Mesenchymal stem cell (in vitro differentiated cells and primary cell): ENCODE results near the gene PARD6B.

ENCODE experiments used
- DNase-seq: peaks from one replicate; pipeline ENCODE4 v3.0.0-alpha.2; 2013
- H2AFZ ChIP-seq: one replicate; pipeline ENCODE4 v1.6.1; 2013; ENCODE audit warnings: low read depth, mild to moderate bottlenecking, control low read depth, inconsistent platforms, low read length, moderate library complexity
- H2AK5ac ChIP-seq: 2 replicates; pipeline ENCODE4 v1.6.1; 2013; ENCODE audit warnings: low read length, moderate library complexity, mild to moderate bottlenecking, inconsistent platforms; ENCODE audit not compliant: severe bottlenecking
- H2BK120ac ChIP-seq: one replicate; pipeline ENCODE4 v1.6.1; 2013; ENCODE audit warnings: low read depth, mild to moderate bottlenecking, inconsistent platforms, low read length, moderate library complexity
- H2BK12ac ChIP-seq, 2 experiments: one replicate each; pipeline ENCODE4 v1.6.1; 2013; ENCODE audit warnings: inconsistent platforms in 2 of 2, low read length in 2 of 2, mild to moderate bottlenecking in 2 of 2, moderate library complexity in 2 of 2, control low read depth in 1 of 2
- H2BK15ac ChIP-seq: one replicate; pipeline ENCODE4 v1.6.1; 2013; ENCODE audit warnings: mild to moderate bottlenecking, low read depth, inconsistent platforms; ENCODE audit not compliant: poor library complexity, severe bottlenecking
- H2BK5ac ChIP-seq: 2 replicates; pipeline ENCODE4 v1.6.1; 2013; ENCODE audit warnings: low read depth, mild to moderate bottlenecking, low read length, control low read depth, inconsistent platforms; ENCODE audit not compliant: poor library complexity, severe bottlenecking
- H3K14ac ChIP-seq, 2 experiments: one replicate each; pipeline ENCODE4 v1.6.1; 2013; ENCODE audit warnings: inconsistent platforms in 2 of 2, low read length in 2 of 2, control low read depth in 1 of 2, mild to moderate bottlenecking in 1 of 2, moderate library complexity in 1 of 2
- H3K18ac ChIP-seq, 2 experiments: one replicate each; pipeline ENCODE4 v1.6.1; 2013; ENCODE audit warnings: inconsistent platforms in 2 of 2, low read length in 2 of 2, control low read depth in 1 of 2, low read depth in 1 of 2, mild to moderate bottlenecking in 1 of 2
- H3K23ac ChIP-seq, 2 experiments: one replicate each; pipeline ENCODE4 v1.6.1; 2013; ENCODE audit warnings: inconsistent platforms in 2 of 2, low read length in 2 of 2, mild to moderate bottlenecking in 2 of 2, moderate library complexity in 2 of 2, control low read depth in 1 of 2
- H3K27ac ChIP-seq: 2 replicates; pipeline ENCODE4 v1.5.1; 2013; ENCODE audit warnings: mild to moderate bottlenecking, moderate library complexity, low read length, control low read depth, inconsistent platforms; ENCODE audit not compliant: poor library complexity, severe bottlenecking
- H3K27me3 ChIP-seq, 2 experiments: 2 replicates each; pipeline versions ENCODE4 v1.6.1 to v1.7.0; 2013; ENCODE audit warnings: low read length in 2 of 2, mild to moderate bottlenecking in 2 of 2, moderate library complexity in 2 of 2, control low read depth in 1 of 2, inconsistent platforms in 1 of 2; ENCODE audit not compliant: control insufficient read depth in 1 of 2, insufficient read depth in 1 of 2
- H3K36me3 ChIP-seq, 2 experiments: 2 replicates each; pipeline versions ENCODE4 v1.6.1 to v1.7.0; 2013; ENCODE audit warnings: low read length in 2 of 2, control low read depth in 1 of 2, inconsistent platforms in 1 of 2, low read depth in 1 of 2, mild to moderate bottlenecking in 1 of 2; ENCODE audit not compliant: insufficient read depth in 2 of 2, control insufficient read depth in 1 of 2
- H3K4ac ChIP-seq, 2 experiments: one replicate each; pipeline ENCODE4 v1.6.1; 2013; ENCODE audit warnings: inconsistent platforms in 2 of 2, low read length in 2 of 2, mild to moderate bottlenecking in 2 of 2, moderate library complexity in 2 of 2, control low read depth in 1 of 2, low read depth in 1 of 2
- H3K4me1 ChIP-seq: 2 replicates; pipeline ENCODE4 v1.6.1; 2013; ENCODE audit warnings: low read depth, low read length, control low read depth; ENCODE audit not compliant: control insufficient read depth, insufficient read depth
- H3K4me2 ChIP-seq: 2 replicates; pipeline ENCODE4 v1.6.1; 2013; ENCODE audit warnings: low read length, mild to moderate bottlenecking, inconsistent platforms; ENCODE audit not compliant: poor library complexity, severe bottlenecking
- H3K4me3 ChIP-seq, 2 experiments: 2 replicates each; pipeline versions ENCODE4 v1.5.1 to v1.7.0; 2013; ENCODE audit warnings: low read length in 2 of 2, mild to moderate bottlenecking in 2 of 2, control low read depth in 1 of 2, low read depth in 1 of 2; ENCODE audit not compliant: insufficient read depth in 1 of 2
- H3K79me1 ChIP-seq: replicated peaks from 2 replicates; pipeline ENCODE4 v1.6.1; 2013; ENCODE audit warnings: mild to moderate bottlenecking, control low read depth, low read length, inconsistent platforms; ENCODE audit not compliant: poor library complexity, severe bottlenecking
- H3K9ac ChIP-seq: 2 replicates; pipeline ENCODE4 v1.7.0; 2013; ENCODE audit warnings: mild to moderate bottlenecking, low read length, moderate library complexity
- H3K9me3 ChIP-seq: 2 replicates; pipeline ENCODE4 v1.7.0; 2013; ENCODE audit warnings: mild to moderate bottlenecking, low read length; ENCODE audit not compliant: control insufficient read depth
- H4K8ac ChIP-seq: one replicate; pipeline ENCODE4 v1.6.1; 2013; ENCODE audit warnings: inconsistent platforms, mild to moderate bottlenecking, low read length, moderate library complexity
- H4K91ac ChIP-seq: one replicate; pipeline ENCODE4 v1.6.1; 2013; ENCODE audit warnings: mild to moderate bottlenecking, low read length, inconsistent platforms
- WGBS: methylation state at CpG from one replicate; pipeline ENCODE4 v1.1.7; 2013; ENCODE audit warnings: mixed read lengths; 5-methylcytosine and 5-hydroxymethylcytosine counted together

PARD6B gene

GRCh38 chr20:50756447-50756846 lies 25.1 kb downstream of the PARD6B start:
- H4K91ac ChIP-seq, result no peak overlapping the region
- H2AFZ ChIP-seq, result no peak overlapping the region
- H3K36me3 ChIP-seq, result no peaks in the 10 kb centered on the region
- no peak overlapping the region for H3K14ac ChIP-seq
- H3K4me1 ChIP-seq, result peaks cover 6% of the 10 kb centered on the region
- no peak overlapping the region for H3K27ac ChIP-seq
- H2AK5ac ChIP-seq, result no peak overlapping the region
- no peak overlapping the region for H2BK120ac ChIP-seq
- 100% methylated on average over 2 of the region's 2 CpGs for WGBS
- no peaks in the 10 kb centered on the region for H3K27me3 ChIP-seq
- DNase-seq, result no peak
- no peak overlapping the region for H2BK5ac ChIP-seq
- no peak overlapping the region for H3K23ac ChIP-seq
- H3K4me3 ChIP-seq, result no peak overlapping the region
- H3K9ac ChIP-seq, result no peak overlapping the region
- H2BK15ac ChIP-seq, result no peak overlapping the region
- no peak overlapping the region for H4K8ac ChIP-seq
- H2BK12ac ChIP-seq, result no peak overlapping the region
- H3K4me2 ChIP-seq, result no peak overlapping the region
- H3K4ac ChIP-seq, result no peak overlapping the region
- peaks cover 4% of the 10 kb centered on the region for H3K79me1 ChIP-seq
- H3K9me3 ChIP-seq, result no peaks in the 10 kb centered on the region
- no peak overlapping the region for H3K18ac ChIP-seq

GRCh38 chr20:50758469-50758868 lies 27.1 kb downstream of the PARD6B start:
- Histone ChIP-seq H3K23ac (no peak overlapping the region), H4K91ac (no peak overlapping the region), H3K79me1 (peaks cover 2% of the 10 kb centered on the region), H3K18ac (no peak overlapping the region), H2AFZ (no peak overlapping the region), H3K27ac (no peak overlapping the region), H3K4me1 (peaks cover 12% of the 10 kb centered on the region), H3K27me3 (no peaks in the 10 kb centered on the region), H3K9me3 (no peaks in the 10 kb centered on the region), H3K4me3 (no peak overlapping the region), H3K9ac (no peak overlapping the region), H3K14ac (no peak overlapping the region), H2BK12ac (no peak overlapping the region), H3K4me2 (no peak overlapping the region), H2BK15ac (no peak overlapping the region), H2BK5ac (no peak overlapping the region), H2BK120ac (no peak overlapping the region), H2AK5ac (peak overlapping the region; percentile 68), H4K8ac (no peak overlapping the region), H3K4ac (no peak overlapping the region), H3K36me3 (no peaks in the 10 kb centered on the region)
- WGBS, result 93% methylated on average over 5 of the region's 5 CpGs
- no peak for DNase-seq

- Histone ChIP-seq H4K91ac (no peak overlapping the region), H3K27ac (no peak overlapping the region), H3K9me3 (no peaks in the 10 kb centered on the region), H3K14ac (no peak overlapping the region), H2BK15ac (no peak overlapping the region), H3K27me3 (no peaks in the 10 kb centered on the region), H3K4me2 (no peak overlapping the region), H2AFZ (no peak overlapping the region), H3K4me1 (peaks cover 14% of the 10 kb centered on the region), H3K23ac (no peak overlapping the region), H3K9ac (no peak overlapping the region), H3K79me1 (peaks cover 2% of the 10 kb centered on the region), H4K8ac (no peak overlapping the region), H2BK12ac (no peak overlapping the region), H2BK5ac (no peak overlapping the region), H3K18ac (no peak overlapping the region), H3K4me3 (no peak overlapping the region), H3K4ac (no peak overlapping the region), H3K36me3 (no peaks in the 10 kb centered on the region), H2BK120ac (no peak overlapping the region), H2AK5ac (peak overlapping the region; percentile 86)
- 96% methylated on average over 3 of the region's 3 CpGs for WGBS
- DNase-seq, result no peak
Measured at GRCh38 chr20:50758992-50759391, 27.6 kb downstream of the PARD6B start.

GRCh38 chr20:50759678-50760077 lies 28.3 kb downstream of the PARD6B start:
- H4K8ac ChIP-seq, result no peak overlapping the region
- H2BK15ac ChIP-seq, result no peak overlapping the region
- H2AFZ ChIP-seq, result no peak overlapping the region
- no peak overlapping the region for H3K4me3 ChIP-seq
- H3K9me3 ChIP-seq, result no peaks in the 10 kb centered on the region
- no peak overlapping the region for H2AK5ac ChIP-seq
- H3K27me3 ChIP-seq, result no peaks in the 10 kb centered on the region
- no peak overlapping the region for H3K4me2 ChIP-seq
- H3K14ac ChIP-seq, result no peak overlapping the region
- no peak overlapping the region for H2BK120ac ChIP-seq
- no peaks in the 10 kb centered on the region for H3K36me3 ChIP-seq
- 89% methylated on average over 5 of the region's 5 CpGs for WGBS
- no peak for DNase-seq
- H2BK5ac ChIP-seq, result no peak overlapping the region
- no peak overlapping the region for H3K4ac ChIP-seq
- no peak overlapping the region for H2BK12ac ChIP-seq
- H3K9ac ChIP-seq, result no peak overlapping the region
- no peak overlapping the region for H3K27ac ChIP-seq
- peaks cover 16% of the 10 kb centered on the region for H3K4me1 ChIP-seq
- H3K79me1 ChIP-seq, result peaks cover 2% of the 10 kb centered on the region
- no peak overlapping the region for H4K91ac ChIP-seq
- H3K18ac ChIP-seq, result no peak overlapping the region
- H3K23ac ChIP-seq, result no peak overlapping the region
